ENCODE results near the gene TLNRD1.

TLNRD1 gene

GRCh38 chr15:81054236-81054635 lies 53.5 kb downstream of the TLNRD1 start:
- intact Hi-C loops (cut with micrococcal nuclease), result no loop called here
- Mint-ChIP-seq H3K4me3 (no peak overlapping the region), H3K4me1 (ENCODE audit: low read depth) (peaks cover 23% of the 10 kb centered on the region), H3K36me3 (ENCODE audit: low read depth) (no peaks in the 10 kb centered on the region), H3K9me3 (no peaks in the 10 kb centered on the region), H3K27ac (no peak overlapping the region), H3K27me3 (peaks cover 6% of the 10 kb centered on the region)
